SK-N-SH (cell line): ENCODE measurements around the gene POLR2A.

ENCODE experiments used
- CHD2 ChIP-seq: fragments of 150-350 bp; IDR thresholded peaks from 2 replicates; pipeline ENCODE4 v1.6.1; 2018; ENCODE audit warnings: low read length; ENCODE audit not compliant: partially characterized antibody
- CTCF ChIP-seq: fragments of 200-600 bp; sonication (generic); IDR thresholded peaks from 2 replicates; pipeline ENCODE4 v1.6.1; 2017; ENCODE audit warnings: antibody characterized with exemption, mild to moderate bottlenecking, moderate library complexity
- ELF1 ChIP-seq: IDR thresholded peaks from 2 replicates; pipeline ENCODE4 v1.4.0; 2012
- JUND ChIP-seq: IDR thresholded peaks from 2 replicates; pipeline ENCODE4 v1.4.0; 2012
- NFIC ChIP-seq: IDR thresholded peaks from 2 replicates; pipeline ENCODE4 v1.4.0; 2012; ENCODE audit warnings: borderline replicate concordance
- PBX3 ChIP-seq: IDR thresholded peaks from 2 replicates; pipeline ENCODE4; 2012
- POLR2AphosphoS5 ChIP-seq: IDR thresholded peaks from 2 replicates; pipeline ENCODE4 v1.6.1; 2012; ENCODE audit warnings: low read depth, low read length
- REST ChIP-seq: IDR thresholded peaks from 2 replicates; pipeline ENCODE4 v1.6.1; 2012; ENCODE audit warnings: mild to moderate bottlenecking, low read depth, low read length, moderate library complexity
- RFX5 ChIP-seq: IDR thresholded peaks from 2 replicates; pipeline ENCODE4 v1.6.1; 2012; ENCODE audit warnings: mild to moderate bottlenecking, improper control_type of control experiment, low read length
- SMC3 ChIP-seq: IDR thresholded peaks from 2 replicates; pipeline ENCODE4 v1.6.1; 2012; ENCODE audit warnings: low read depth, low read length, improper control_type of control experiment
- TCF12 ChIP-seq: IDR thresholded peaks from 2 replicates; pipeline ENCODE4 v1.4.0; 2012

DNA sequence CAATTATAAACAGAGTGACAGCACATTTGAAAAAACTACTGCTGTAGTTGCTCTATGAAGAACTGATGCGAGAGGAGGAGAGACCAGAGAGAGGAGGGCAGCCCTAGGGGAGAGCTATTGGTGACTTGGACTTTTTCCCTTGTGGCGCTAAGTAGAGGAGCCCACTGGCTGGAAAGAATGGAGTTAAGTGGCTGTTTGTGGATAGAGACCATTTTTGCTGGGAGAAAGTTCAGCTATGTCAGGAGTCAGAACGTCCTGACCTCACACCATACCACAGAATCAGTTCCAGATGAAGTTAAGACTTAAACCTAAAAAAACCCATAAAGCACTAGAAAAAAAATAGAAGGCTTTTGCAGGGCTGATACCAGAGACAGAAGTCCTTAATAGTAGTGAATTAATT is 2.0 kb downstream of the POLR2A start:
- TF ChIP-seq SMC3 (no peak), CTCF (no peak), ELF1 (no peak), NFIC (no peak), REST (no peak), CHD2 (no peak), JUND (no peak), RFX5 (no peak), POLR2AphosphoS5 (no peak), TCF12 (no peak), PBX3 (no peak)
